Measurements from ENCODE around the gene MADCAM1.

The MADCAM1 gene

GRCh38 chr19:536881-537404, 40.7 kb downstream of the MADCAM1 start:
- no peak overlapping the region for H3K27ac ChIP-seq (ENCODE audit: poor library complexity, severe bottlenecking)
- no peaks in the 10 kb centered on the region for H3K4me1 ChIP-seq (ENCODE audit: insufficient read depth, poor library complexity, severe bottlenecking)
- H3K36me3 ChIP-seq (ENCODE audit: low read depth), result peaks cover 11% of the 10 kb centered on the region
- TF ChIP-seq, protein P1, sequence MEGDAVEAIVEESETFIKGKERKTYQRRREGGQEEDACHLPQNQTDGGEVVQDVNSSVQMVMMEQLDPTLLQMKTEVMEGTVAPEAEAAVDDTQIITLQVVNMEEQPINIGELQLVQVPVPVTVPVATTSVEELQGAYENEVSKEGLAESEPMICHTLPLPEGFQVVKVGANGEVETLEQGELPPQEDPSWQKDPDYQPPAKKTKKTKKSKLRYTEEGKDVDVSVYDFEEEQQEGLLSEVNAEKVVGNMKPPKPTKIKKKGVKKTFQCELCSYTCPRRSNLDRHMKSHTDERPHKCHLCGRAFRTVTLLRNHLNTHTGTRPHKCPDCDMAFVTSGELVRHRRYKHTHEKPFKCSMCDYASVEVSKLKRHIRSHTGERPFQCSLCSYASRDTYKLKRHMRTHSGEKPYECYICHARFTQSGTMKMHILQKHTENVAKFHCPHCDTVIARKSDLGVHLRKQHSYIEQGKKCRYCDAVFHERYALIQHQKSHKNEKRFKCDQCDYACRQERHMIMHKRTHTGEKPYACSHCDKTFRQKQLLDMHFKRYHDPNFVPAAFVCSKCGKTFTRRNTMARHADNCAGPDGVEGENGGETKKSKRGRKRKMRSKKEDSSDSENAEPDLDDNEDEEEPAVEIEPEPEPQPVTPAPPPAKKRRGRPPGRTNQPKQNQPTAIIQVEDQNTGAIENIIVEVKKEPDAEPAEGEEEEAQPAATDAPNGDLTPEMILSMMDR (IDR thresholded peaks at IDR 0.05; ENCODE audit: poor library complexity, severe bottlenecking), result no peak
- no peaks in the 10 kb centered on the region for H3K27me3 ChIP-seq (ENCODE audit: insufficient read depth, poor library complexity, severe bottlenecking)
- H3K4me3 ChIP-seq (ENCODE audit: severe bottlenecking), result no peak overlapping the region
- DNase-seq (ENCODE audit: low spot score), result no peak
- H3K9me3 ChIP-seq (ENCODE audit: severe bottlenecking), result no peaks in the 10 kb centered on the region
- no peak for ATAC-seq (ENCODE audit: low read depth)

DNA sequence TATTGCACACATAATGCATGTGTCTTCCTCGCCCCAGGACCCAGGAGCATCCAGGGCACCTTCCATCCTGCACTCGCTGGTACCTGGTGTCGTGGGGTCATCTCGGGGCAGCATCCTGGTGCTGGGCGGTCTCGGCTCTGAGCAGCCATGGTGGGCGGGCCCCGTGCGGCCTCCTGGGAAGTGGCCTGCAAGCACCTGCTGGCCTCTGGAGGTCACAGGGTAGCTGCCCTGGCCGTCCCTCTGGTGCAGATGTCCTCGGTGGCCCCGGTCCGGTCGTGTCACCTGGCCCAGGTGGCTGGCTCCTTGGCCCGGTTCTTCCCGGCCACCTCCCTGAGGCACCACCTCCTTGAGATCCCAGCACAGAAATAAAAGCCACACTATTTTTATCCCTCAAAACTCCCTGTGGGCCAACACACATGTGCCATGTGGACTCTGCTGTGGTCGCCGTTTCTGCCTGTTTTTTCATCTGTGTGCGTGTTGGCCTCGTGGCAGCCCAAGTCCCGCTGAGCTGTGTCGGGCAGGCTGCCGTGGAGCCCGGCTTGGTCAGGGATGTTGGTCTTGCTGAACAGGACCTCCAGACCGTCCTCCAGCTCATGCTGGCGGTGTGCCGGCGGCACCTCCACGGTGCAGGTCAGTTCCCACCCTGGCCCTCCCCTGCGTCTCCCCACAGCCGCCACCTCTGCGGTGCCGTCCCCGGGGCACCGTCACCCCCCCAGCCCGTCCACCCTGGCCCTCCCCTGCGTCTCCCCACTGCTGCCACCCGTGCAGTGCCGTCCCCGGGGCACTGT, 42.5 kb downstream of the MADCAM1 start:
- TF ChIP-seq, protein P1 (IDR thresholded peaks at IDR 0.05; ENCODE audit: poor library complexity, severe bottlenecking), result no peak
- no peaks in the 10 kb centered on the region for H3K9me3 ChIP-seq (ENCODE audit: severe bottlenecking)
- DNase-seq (ENCODE audit: low spot score) (no peak), ATAC-seq (ENCODE audit: low read depth) (no peak)
- no peaks in the 10 kb centered on the region for H3K27me3 ChIP-seq (ENCODE audit: insufficient read depth, poor library complexity, severe bottlenecking)
- peaks cover 11% of the 10 kb centered on the region for H3K36me3 ChIP-seq (ENCODE audit: low read depth)
- no peak overlapping the region for H3K4me3 ChIP-seq (ENCODE audit: severe bottlenecking)
- H3K27ac ChIP-seq (ENCODE audit: poor library complexity, severe bottlenecking), result no peak overlapping the region
- H3K4me1 ChIP-seq (ENCODE audit: insufficient read depth, poor library complexity, severe bottlenecking), result no peaks in the 10 kb centered on the region

DNA sequence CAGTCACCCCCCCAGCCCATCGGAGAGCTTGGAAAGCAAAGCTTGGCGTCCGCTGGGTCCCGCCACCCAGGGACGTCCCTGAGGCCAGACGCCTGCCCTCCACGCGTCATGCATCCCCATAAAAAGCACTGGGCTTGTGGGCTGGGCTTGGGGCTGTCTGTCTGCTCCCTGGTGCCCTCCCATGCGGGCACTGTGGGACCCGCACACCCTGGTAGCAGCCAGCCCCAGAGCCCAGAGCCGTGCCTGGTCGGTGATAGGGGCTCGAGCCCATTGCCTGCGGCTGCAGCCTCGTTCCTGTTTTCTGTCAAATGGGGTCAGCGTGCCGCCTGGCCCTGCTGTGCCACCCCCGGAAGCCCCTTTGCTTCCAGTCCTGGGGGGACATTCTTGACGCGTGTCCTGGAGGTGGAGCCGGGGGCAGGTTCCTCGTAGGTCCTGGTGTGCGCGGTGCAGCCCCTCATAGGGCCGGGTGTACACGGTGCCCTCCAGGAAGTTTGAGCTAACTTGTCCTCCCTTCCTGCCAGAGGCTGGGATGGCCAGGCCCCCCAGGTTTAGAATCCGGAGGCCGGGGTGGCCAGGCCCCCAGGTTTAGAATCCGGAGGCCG, 43.2 kb downstream of the MADCAM1 start:
- TF ChIP-seq, protein P1 (IDR thresholded peaks at IDR 0.05; ENCODE audit: poor library complexity, severe bottlenecking), result no peak
- H3K9me3 ChIP-seq (ENCODE audit: severe bottlenecking), result no peaks in the 10 kb centered on the region
- no peak overlapping the region for H3K27ac ChIP-seq (ENCODE audit: poor library complexity, severe bottlenecking)
- no peak overlapping the region for H3K4me3 ChIP-seq (ENCODE audit: severe bottlenecking)
- H3K4me1 ChIP-seq (ENCODE audit: insufficient read depth, poor library complexity, severe bottlenecking), result no peaks in the 10 kb centered on the region
- H3K36me3 ChIP-seq (ENCODE audit: low read depth), result peaks cover 11% of the 10 kb centered on the region
- ATAC-seq (ENCODE audit: low read depth), result no peak
- DNase-seq (ENCODE audit: low spot score), result no peak
- H3K27me3 ChIP-seq (ENCODE audit: insufficient read depth, poor library complexity, severe bottlenecking), result no peaks in the 10 kb centered on the region

DNA sequence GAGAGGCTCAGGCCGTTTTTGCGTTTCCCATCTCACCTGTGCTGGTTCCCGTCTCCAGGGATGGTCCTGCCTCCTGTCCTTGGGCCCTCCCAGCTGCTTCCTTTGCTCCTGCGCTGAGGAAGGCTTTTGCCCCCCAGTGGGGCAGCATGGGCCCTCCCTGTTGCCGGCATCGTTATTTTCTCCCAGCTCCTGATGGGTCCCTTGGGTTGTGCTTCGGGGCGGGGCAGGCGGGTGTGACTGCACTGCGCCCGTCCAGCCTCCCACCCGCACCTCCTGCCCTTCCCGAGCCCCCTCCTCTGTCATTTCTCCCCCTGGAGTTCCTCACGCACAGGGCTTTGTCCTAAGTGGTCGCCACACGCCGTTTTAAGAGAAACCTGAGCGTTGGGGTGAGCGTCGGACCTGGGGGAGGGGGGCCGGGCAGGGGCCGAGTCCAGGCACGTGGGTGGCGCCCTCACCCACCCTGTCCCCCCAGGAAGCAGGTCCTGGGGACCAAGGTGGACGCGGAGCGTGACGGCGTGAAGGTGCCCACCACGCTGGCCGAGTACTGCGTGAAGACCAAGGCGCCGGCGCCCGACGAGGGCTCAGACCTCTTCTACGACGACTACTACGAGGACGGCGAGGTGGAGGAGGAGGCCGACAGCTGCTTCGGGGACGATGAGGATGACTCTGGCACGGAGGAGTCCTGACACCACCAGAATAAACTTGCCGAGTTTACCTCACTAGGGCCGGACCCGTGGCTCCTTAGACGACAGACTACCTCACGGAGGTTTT, 44.8 kb downstream of the MADCAM1 start:
- H3K4me3 ChIP-seq (ENCODE audit: severe bottlenecking), result no peak overlapping the region
- no peak overlapping the region for H3K27ac ChIP-seq (ENCODE audit: poor library complexity, severe bottlenecking)
- no peak for DNase-seq (ENCODE audit: low spot score)
- ATAC-seq (ENCODE audit: low read depth), result no peak
- no peaks in the 10 kb centered on the region for H3K27me3 ChIP-seq (ENCODE audit: insufficient read depth, poor library complexity, severe bottlenecking)
- H3K36me3 ChIP-seq (ENCODE audit: low read depth), result peaks cover 10% of the 10 kb centered on the region
- TF ChIP-seq, protein P1 (IDR thresholded peaks at IDR 0.05; ENCODE audit: poor library complexity, severe bottlenecking), result no peak
- no peaks in the 10 kb centered on the region for H3K9me3 ChIP-seq (ENCODE audit: severe bottlenecking)
- no peaks in the 10 kb centered on the region for H3K4me1 ChIP-seq (ENCODE audit: insufficient read depth, poor library complexity, severe bottlenecking)

Measured in RWPE2 (cell line).